ENCODE results near the gene PCDHGA5. TPM values are rescaled to one million over a fixed set of nuclear protein-coding genes. Genes with fewer than 3 reads are reported as not detected.

Gene PCDHGA5
- total RNA-seq, 1 experiment from 2014 or later, result 1.3 TPM

DNA sequence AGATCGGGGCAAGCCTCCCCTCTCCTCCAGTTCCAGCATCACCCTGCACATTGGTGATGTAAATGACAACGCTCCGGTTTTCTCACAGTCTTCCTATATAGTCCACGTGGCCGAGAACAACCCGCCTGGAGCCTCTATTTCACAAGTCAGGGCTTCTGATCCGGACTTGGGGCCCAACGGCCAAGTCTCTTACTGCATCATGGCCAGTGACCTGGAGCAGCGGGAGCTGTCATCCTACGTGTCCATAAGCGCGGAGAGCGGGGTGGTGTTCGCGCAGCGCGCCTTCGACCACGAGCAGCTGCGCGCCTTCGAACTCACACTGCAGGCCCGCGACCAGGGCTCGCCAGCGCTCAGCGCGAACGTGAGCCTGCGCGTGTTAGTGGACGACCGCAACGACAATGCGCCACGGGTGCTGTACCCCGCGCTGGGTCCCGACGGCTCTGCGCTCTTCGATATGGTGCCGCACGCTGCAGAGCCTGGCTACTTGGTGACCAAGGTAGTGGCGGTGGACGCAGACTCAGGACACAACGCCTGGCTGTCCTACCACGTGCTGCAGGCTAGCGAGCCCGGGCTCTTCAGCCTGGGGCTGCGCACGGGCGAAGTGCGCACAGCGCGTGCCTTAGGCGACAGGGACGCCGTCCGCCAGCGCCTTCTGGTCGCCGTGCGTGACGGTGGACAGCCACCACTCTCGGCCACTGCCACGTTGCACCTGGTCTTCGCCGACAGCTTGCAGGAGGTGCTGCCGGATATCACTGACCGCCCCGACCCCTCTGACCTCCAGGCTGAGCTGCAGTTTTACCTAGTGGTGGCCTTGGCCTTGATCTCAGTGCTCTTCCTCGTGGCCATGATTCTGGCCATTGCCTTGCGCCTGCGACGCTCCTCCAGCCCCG lies 25.4 kb downstream of the PCDHGA5 start:
- no peak overlapping the region for H3K4ac ChIP-seq (ENCODE audit: low read depth, low read length)
- H2BK15ac ChIP-seq (ENCODE audit: low read depth, low read length), result no peak overlapping the region
- Mint-ChIP-seq H3K36me3 (ENCODE audit: insufficient read depth in 1 of 3, low read depth in 3 of 3) (peaks cover 28 to 62% (median 45%) of the 10 kb centered on the region in 3 experiments), H3K9me3 (peaks cover 68 to 74% of the 10 kb centered on the region in 2 experiments), H3K27me3 (ENCODE audit: low read depth) (peaks cover 13% of the 10 kb centered on the region), H3K4me1 (no peaks in the 10 kb centered on the region), H3K4me3 (no peak overlapping the region), H3K27ac (no peak overlapping the region)
- no peaks in the 10 kb centered on the region for H4K20me1 ChIP-seq (ENCODE audit: control insufficient read depth, insufficient read depth, insufficient read length)
- no peaks in the 10 kb centered on the region for H3K27me3 ChIP-seq (ENCODE audit: insufficient read depth, low read length)
- no peak overlapping the region for H3K27ac ChIP-seq (ENCODE audit: insufficient read length, low read depth, low read length)
- no peak overlapping the region for H2BK120ac ChIP-seq (ENCODE audit: low read depth, low read length, poor library complexity, severe bottlenecking)
- no peak overlapping the region for H2AFZ ChIP-seq (ENCODE audit: low read length)
- no peak overlapping the region for H2BK20ac ChIP-seq (ENCODE audit: low read depth, low read length, poor library complexity, severe bottlenecking)
- H3K23me2 ChIP-seq (ENCODE audit: insufficient read length, low read depth, low read length, poor library complexity, severe bottlenecking), result no peaks in the 10 kb centered on the region
- no peak overlapping the region for H3K9ac ChIP-seq (ENCODE audit: extremely low read depth, insufficient read length, low read length)
- H3K79me2 ChIP-seq (ENCODE audit: insufficient read depth, low read length), result no peaks in the 10 kb centered on the region
- H3K4me1 ChIP-seq (ENCODE audit: insufficient read depth, low read length), result 0 out of 2 replicates have a peak, but pooled peaks cover 2% of the 10 kb centered on the region
- H3K79me1 ChIP-seq (ENCODE audit: insufficient read depth, low read depth, low read length, poor library complexity, severe bottlenecking), result no peaks in the 10 kb centered on the region
- H4K8ac ChIP-seq (replicated peaks; ENCODE audit: insufficient read length, low read depth, low read length), result no peak overlapping the region
- H2BK12ac ChIP-seq (ENCODE audit: insufficient read length, low read depth, low read length), result no peak overlapping the region
- H4K91ac ChIP-seq (ENCODE audit: insufficient read length, low read depth, low read length), result no peak overlapping the region
- peaks cover 44% of the 10 kb centered on the region for H3K9me3 ChIP-seq (ENCODE audit: control insufficient read depth, low read depth, low read length)
- no peak overlapping the region for H3K56ac ChIP-seq (ENCODE audit: insufficient read length, low read depth, low read length)
- no peak overlapping the region for H3T11ph ChIP-seq (ENCODE audit: low read length)
- H2AK5ac ChIP-seq (ENCODE audit: insufficient read length, low read length), result no peak overlapping the region
- no peak overlapping the region for H3K14ac ChIP-seq (ENCODE audit: insufficient read depth, low read length)
- no peak overlapping the region for H4K5ac ChIP-seq (ENCODE audit: insufficient read length, low read depth, low read length)
- TF ChIP-seq, protein P1, sequence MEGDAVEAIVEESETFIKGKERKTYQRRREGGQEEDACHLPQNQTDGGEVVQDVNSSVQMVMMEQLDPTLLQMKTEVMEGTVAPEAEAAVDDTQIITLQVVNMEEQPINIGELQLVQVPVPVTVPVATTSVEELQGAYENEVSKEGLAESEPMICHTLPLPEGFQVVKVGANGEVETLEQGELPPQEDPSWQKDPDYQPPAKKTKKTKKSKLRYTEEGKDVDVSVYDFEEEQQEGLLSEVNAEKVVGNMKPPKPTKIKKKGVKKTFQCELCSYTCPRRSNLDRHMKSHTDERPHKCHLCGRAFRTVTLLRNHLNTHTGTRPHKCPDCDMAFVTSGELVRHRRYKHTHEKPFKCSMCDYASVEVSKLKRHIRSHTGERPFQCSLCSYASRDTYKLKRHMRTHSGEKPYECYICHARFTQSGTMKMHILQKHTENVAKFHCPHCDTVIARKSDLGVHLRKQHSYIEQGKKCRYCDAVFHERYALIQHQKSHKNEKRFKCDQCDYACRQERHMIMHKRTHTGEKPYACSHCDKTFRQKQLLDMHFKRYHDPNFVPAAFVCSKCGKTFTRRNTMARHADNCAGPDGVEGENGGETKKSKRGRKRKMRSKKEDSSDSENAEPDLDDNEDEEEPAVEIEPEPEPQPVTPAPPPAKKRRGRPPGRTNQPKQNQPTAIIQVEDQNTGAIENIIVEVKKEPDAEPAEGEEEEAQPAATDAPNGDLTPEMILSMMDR (conservative IDR thresholded peaks at IDR 0.05), result no peak
- no peak overlapping the region for H3K4me2 ChIP-seq (ENCODE audit: insufficient read depth, insufficient read length, low read length)
- DNase-seq, result no peak
- H3K23ac ChIP-seq (ENCODE audit: insufficient read length, low read depth, low read length), result no peak overlapping the region
- no CpG with 5 or more reads among the region's 77 CpGs for WGBS (ENCODE audit: extremely low coverage, insufficient read length, low lambda C conversion rate)
- no peak overlapping the region for H3K18ac ChIP-seq (ENCODE audit: insufficient read length, low read depth, low read length)
- no peak overlapping the region for H2BK5ac ChIP-seq (ENCODE audit: insufficient read length, low read length)
